SK-N-MC (cell line): Measurements from ENCODE around the gene FGF3.

Experiments
- EZH2 ChIP-seq: fragments of 200-600 bp; sonication (generic); IDR thresholded peaks from one replicate; pipeline ENCODE4 v1.6.1; 2017; ENCODE audit warnings: antibody characterized with exemption
- FOXP2 ChIP-seq: optimal IDR thresholded peaks from 2 replicates; pipeline ENCODE3; 2011; ENCODE audit warnings: mild to moderate bottlenecking, moderate library complexity; ENCODE audit not compliant: insufficient read depth; ENCODE audit errors: extremely low read length, control extremely low read depth
- POLR2AphosphoS5 ChIP-seq: IDR thresholded peaks from 2 replicates; pipeline ENCODE4 v1.6.1; 2012; ENCODE audit warnings: mild to moderate bottlenecking, low read depth, low read length, borderline replicate concordance

DNA sequence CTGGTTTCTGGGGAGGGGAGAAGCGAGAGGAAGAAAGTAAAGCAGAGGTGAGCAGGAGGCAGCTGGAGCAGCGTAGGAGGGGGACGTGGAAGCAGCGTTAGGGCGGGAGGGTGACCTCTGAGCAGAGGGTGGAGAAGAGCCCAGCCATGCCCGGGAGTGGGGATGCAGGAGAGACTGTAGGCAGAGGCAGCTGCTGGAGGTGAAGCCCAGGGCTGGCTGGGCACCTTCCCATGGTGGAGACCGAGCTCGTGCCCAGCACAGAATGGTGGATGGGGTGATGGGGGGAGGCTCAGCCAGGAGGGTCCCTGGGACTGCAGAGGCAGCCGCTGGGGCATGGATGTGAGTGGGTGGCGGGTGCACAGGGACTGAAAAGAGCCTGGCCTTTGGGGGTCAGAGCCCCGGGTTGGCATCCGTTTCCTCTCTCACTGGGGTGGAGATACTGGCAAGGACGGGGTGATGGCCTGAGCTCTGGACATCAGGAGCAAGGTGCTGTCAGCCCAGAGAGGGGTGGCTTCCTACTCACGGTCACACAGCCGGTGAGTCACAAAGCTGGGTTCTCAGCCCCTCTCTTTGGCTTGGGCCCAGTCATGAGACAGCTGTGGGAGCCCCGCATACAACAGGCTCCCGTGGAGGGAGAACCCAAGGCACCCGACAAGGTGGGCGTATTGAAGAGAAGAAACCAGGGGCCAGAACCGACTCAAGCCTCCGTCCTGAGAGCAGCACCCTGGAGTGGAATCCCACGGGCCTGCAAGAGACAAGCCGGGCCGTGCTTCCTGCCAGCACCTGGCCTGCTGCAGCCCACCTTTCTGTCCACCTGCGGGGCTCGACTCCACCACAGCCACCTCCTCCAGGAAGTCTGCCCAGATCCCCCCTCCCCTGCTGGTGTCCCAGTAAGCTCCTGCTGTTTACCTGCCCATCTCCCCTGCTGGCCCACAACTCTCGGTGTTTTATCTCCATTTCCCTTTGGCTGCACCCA lies 45.8 kb upstream of the FGF3 start:
- TF ChIP-seq POLR2AphosphoS5 (no peak), EZH2 (no peak), FOXP2 (no peak)
